CD4-positive, alpha-beta T cell treated with Interleukin-17A for 4 hours (primary cell): ENCODE results near the gene MCHR1.
A peak's percentile ranks its signal among the peaks of the same experiment; 100 is the strongest.
"Not testable (repeated sequence)": the region's sequence is repeated elsewhere in the genome, so short reads cannot be mapped to it uniquely, and the experiment has no call there.

Experiments
- DNase-seq: peaks from one replicate; pipeline ENCODE4 v3.0.0-alpha.2; 2020; ENCODE audit warnings: mixed read lengths

The MCHR1 gene, protein sequence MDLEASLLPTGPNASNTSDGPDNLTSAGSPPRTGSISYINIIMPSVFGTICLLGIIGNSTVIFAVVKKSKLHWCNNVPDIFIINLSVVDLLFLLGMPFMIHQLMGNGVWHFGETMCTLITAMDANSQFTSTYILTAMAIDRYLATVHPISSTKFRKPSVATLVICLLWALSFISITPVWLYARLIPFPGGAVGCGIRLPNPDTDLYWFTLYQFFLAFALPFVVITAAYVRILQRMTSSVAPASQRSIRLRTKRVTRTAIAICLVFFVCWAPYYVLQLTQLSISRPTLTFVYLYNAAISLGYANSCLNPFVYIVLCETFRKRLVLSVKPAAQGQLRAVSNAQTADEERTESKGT

DNA sequence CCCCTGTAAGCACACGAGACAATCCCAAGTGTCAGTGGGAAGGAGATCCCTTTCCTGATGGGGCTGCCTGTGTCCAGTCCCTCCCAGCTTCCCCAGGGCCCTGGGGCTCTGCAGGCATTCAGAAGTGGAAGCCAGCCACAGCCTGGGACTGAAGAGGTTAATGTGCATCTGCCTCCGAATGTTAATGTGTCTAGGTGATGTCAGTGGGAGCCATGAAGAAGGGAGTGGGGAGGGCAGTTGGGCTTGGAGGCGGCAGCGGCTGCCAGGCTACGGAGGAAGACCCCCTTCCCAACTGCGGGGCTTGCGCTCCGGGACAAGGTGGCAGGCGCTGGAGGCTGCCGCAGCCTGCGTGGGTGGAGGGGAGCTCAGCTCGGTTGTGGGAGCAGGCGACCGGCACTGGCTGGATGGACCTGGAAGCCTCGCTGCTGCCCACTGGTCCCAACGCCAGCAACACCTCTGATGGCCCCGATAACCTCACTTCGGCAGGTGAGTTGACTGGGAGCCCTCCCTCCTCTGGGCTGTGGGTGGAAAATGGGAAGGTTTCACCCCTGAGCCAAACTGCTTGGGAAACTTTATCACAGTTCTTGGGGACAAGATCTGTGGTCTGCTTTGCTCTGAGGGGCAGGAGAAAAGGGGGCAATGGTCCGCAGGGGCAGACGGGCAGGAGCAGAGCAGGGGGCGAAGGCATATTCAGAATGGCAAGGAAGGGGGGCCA is at the start of gene MCHR1:
TSS of gene MCHR1 (plus strand) at position 236 of the 715 bp plus-strand sequence. CDS start at position 405, 169 bp downstream.
- no peak for DNase-seq

DNA sequence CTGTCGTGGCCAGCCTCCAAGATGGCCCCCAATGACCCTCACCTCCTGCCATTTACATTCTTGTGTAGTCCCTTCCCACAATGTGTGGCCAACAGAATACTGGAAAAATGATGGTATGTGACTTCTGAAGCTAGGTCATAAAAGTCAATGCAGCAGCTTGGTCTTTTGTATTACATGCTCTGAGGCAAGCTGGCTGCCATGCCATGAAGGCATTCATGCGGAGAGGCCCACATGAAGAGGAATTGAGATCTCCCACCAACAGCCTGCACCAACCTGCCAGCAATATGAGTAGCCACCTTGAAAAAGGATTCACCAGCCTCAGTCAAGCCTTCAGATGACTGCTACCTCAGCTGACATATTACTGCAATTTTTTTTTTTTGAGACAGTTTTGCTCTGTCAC is 47.4 kb upstream of the MCHR1 start:
- no peak for DNase-seq

DNA sequence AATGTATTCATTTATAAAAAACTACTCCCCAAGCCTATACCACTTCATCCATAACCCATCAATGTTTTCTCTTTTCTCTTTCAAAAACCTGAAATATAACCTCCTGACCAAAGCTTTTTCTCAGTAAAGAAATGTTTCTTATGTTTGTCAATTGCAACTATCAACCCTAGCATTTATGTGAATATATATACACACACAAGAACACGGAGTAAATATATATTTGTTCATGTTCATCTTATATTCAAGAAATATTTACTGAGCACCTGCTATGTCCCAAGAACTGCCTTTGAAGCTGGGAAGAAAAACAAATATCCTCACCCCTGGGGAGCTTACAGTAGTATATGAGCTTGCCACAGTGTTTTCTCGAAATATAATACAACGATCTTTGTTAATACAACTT is 46.2 kb upstream of the MCHR1 start:
- DNase-seq = no peak

DNA sequence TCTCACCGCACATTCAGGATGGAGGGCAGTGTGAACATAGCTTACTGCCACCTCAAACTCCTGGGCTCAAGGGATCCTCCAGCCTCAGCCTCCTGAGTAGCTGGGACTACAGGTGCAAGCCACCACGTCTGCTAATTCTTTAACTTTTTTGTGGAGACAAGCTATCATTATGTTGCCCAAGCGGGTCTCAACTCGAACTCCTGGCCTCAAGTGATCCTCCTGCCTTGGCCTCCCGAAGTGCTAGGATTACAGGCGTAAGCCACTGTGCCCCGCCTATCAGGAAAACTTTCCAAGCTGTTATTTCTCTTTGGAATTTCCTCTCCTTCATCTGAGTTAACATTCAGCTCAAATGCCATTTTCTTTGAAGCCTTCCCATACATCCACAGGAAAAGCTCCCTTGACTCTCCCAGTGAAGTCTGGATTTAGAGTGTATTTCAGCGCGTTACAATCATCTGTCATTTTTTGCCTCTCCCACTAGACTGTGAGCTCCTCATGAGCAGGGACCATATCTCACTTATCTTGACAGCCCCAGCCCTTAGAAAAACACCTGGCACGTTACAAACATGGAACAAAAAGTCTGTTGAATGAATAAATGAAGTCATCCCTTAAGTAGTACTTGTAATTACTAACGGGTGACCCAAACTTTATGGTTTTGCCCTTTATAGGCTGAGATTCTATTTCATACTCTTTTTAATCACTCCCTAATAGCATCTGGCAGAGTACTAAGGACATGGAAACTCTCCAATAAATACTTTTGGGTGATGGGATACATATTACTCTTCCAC is 45.0 kb upstream of the MCHR1 start:
- DNase-seq = no peak

DNA sequence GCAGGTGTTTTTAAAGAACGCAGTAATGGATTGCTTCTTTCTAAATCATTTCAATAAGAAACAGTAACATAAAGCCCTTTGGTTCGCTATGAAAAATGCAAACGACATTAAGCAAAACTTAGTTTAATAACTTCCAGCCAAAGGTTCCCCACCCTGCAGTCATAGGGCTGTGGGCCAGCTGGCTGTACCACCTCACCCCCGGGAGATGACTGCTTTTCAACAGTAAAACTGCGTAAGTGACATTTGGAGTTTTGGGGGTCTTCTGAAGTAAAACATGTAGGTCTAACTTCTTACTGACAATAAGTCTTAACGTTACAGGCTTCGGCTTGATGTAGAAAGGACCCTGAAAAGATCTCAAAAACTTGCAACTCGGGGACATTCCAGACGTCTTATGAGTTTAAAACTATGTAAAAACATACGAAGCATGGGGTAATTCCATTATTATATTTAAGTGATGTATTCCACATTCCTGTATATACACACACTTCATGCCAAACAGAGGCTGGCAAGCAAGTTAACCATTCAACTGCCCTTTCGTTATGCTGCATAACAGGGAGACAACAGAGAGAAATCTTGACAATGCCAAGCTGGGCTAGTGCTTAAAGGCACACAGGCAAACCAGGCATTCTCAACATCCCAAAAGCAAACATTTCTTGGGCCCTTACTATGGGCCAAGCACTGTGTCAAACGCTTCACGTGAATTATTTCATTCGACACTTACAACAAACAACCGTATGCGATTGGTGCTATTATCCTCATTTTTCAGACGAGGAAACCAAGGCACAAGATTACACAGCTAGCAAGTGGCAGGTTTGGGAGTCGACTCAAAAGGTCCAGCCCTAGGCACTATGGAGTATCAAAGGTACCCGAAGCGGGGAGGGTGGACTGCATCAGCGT is 44.0 kb upstream of the MCHR1 start:
- no peak for DNase-seq

DNA sequence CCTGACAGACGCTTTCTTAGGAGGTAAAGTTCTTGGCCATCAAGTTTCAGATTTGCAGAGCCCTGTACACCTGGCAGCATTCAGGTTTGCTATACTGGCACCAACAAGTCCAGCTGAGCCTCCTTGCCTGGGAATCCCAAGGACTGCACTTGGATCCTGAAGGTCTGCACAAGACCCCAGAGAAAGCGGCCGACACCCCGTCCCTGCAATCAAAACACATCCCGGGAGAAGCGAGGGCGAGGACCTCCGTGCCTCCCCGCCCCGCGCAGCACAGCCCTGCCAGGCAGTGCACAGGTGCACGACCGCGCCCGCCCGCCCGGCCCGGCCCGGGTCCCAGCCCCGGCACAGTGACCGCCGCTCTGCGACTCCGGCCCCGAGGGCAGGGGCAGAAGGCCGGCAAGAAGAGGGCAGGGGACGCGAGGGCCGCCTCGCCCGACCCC is 43.3 kb upstream of the MCHR1 start:
- DNase-seq = no peak

DNA sequence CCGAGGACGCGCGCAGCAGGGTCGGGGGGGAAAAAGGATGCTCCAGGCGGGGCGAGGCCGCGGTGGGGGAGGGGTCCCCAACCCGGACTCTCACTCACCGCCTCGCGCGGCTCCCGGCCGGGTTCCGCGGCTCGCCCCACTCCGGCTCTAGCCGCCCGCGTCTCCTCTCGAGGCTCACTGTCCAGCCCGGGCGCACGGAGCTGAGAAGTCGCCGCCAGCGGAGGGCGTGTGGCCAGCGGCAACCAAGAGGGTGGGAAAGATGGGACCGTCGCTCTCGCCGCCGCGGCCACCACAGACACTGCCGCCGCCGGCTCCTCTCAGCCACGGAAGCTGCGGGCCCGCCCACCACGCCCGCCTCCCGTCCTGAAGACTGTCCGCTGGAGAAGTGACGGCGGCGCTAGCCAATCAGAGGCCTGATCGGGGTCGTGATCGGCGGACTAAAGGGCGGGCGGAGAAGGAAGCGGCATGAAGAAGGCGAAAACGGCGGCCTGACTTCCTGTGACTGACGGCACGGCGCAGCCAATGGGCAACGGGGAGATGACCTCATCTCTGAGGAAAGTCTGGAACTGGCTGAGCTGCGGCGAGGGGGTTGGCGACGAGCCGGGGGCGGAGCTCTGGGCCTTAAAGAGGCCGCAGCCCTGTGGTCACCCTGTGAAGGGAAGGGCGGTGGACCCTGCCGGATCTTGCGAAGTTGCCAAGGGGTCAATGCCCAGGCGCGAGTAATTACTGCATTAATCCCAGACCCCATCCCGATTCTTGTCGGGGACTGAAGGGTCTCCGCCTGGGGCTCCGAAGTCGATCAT is 42.7 kb upstream of the MCHR1 start, which contains the start of gene MRTFA:
TSS of gene MRTFA (minus strand) at position 340 of the 803 bp plus-strand sequence.
- DNase-seq = peak; percentile 99

DNA sequence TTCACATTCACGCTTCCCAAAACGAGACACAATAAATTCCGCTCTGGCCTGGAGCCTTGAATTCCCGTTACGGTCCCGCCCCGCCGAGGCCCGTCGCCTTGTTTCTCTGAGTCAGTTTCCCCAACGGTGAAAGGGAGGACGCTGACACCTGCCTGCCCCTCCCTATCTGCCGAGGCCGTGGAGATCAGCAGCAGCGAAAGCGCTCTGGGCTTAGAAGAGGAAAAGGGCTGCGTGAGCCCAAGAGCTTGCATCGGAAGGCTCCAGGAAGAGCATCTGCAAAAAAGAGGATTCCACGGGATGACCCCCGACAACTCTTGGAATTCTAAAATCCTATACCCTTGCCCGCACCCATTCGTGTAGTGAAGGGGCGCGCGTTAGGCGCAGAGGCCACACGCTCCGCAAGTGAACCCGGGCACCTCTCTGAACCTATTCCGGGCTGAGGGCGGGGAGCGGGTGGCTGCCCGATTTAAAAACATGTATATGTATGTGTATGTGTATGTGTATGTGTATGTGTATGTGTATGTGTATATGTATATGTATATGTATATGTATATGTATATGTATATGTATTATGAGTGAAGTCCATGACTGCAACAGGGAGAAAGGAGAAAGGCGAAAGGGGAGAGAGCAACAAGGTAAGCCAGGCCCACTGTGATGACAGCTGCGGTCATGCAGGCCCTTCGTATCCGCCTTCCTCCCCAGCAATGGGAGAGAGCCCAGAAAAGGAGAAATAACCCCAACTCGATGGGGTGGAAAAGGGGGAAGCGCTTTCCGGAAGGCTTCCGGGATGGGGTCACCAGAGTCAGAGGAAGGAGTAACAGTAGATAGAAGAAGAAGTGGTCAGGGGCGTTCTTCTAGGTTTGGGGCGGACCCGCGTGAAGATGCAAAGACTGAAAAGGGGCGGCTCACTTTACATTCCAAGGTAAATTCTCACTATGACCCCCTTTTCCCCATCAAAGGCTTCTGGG is 41.8 kb upstream of the MCHR1 start:
- DNase-seq = peak; percentile 66

DNA sequence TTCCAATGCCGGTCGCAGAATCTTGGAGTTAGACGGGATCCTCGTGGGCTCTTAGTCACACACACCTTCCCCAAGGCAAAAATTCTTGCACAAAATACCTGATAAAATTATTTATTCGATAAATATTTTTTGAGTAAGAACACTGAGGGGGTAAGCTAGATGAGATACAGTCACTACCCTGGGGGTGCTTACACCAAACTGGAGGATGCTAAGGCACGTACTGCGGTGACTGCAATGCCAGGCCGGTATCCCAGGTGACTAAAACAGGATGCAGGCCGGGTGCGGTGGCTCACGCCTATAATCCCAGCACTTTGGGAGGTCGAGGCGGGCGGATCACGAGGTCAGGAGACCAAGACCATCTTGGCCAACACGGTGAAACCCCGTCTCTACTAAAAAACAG is 41.0 kb upstream of the MCHR1 start:
- DNase-seq = no peak

DNA sequence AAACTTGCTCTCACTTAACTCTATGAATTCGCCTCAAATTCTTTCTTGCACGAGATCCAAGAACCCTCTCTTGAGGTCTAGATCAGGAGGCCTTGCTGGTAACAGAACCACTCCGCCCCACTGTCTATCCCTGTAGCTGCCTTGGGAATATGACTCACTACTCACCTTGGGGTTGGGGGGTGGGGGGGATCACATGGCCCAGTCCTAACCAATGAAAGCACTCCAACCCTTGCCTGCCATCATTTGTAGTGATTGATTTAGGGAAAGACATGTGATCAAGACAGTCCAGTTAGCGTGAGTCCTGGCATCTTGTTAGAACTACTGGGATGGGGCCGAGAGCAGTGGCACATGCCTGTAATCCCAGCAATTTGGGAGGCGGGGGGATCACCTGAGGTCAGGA is 38.0 kb upstream of the MCHR1 start:
- no peak for DNase-seq

DNA sequence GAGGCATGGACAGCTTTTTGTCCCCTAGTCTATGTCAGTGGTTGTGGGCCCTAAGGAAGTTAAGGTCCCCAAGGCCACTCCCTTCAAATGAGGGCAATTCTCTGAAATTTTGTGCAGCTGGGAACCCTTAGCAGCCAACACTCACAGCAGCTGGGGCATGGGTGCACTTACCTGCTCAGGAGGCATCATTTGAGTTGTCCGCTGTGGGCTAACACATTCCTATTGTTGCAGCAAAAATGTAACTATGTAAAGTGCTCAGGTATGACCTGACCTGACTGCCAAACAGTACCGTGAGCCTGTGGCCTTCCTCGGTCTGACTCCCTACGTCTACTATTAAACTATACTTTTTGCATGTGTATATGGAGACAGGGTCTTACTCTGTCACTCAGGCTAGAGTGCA is 37.0 kb upstream of the MCHR1 start:
- DNase-seq = no peak

DNA sequence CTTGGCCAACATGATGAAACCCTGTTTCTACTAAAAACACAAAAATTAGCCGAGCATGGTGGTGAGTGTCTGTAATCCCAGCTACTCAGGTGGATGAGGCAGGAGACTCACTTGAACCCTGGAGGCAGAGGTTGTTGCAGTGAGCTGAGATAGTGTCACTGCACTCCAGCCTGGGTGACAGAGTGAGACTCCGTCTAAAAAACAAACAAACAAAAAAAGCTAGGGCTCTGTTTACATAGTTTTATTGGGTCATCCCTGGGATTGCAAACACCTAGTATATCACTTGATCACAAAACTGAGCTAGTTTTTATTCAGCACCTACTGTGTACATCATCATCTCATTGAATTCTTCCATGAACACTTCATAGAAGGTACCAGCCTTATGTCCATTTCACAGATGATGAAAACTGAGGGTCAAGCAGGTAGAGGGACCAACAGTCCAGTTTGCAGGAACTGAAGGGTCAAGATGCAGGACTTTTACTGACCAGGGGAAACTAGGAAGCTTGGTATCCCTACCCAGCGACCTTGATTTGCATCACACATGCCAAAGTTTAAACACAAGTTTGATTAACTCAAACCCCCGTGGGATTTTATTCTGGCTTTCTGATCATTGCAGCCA is 33.6 kb upstream of the MCHR1 start:
- no peak for DNase-seq

DNA sequence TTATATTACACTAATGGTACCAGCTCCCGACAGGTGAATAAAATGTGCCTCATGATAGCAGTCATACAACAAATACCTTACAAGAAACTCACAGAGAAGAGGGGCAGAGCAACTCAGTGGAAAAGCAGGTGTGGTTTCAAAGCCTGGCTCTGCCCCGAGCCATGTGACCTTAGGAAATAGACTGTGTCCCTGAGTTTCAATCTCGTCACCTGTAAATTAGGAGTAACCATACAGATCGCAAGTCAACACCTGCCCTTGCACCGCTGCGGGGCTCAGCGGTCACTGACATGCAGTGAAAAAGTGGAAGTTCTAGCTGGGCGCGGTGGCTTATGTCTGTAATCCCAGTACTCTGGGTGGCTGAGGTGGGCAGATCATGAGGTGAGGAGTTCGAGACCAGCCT is 30.9 kb upstream of the MCHR1 start:
- DNase-seq = no peak

DNA sequence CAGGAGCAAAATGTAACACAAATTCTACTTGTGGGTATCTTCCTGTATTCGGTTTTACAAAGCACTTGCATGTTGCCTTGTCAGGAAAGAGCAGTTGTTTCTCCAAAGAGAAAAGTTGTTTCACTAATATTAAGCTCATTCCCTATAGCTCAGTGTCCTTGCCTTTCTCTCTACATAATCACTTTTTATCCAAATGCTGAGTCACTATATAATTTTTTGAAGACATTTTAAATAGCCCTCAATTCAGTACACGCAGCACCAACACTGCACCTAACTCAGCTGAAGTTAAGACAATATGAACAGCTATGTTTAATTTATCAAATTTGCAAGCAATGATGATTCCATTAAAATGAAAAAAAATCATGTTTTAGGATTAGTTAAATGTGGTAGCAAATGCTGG is 28.2 kb upstream of the MCHR1 start:
- no peak for DNase-seq

DNA sequence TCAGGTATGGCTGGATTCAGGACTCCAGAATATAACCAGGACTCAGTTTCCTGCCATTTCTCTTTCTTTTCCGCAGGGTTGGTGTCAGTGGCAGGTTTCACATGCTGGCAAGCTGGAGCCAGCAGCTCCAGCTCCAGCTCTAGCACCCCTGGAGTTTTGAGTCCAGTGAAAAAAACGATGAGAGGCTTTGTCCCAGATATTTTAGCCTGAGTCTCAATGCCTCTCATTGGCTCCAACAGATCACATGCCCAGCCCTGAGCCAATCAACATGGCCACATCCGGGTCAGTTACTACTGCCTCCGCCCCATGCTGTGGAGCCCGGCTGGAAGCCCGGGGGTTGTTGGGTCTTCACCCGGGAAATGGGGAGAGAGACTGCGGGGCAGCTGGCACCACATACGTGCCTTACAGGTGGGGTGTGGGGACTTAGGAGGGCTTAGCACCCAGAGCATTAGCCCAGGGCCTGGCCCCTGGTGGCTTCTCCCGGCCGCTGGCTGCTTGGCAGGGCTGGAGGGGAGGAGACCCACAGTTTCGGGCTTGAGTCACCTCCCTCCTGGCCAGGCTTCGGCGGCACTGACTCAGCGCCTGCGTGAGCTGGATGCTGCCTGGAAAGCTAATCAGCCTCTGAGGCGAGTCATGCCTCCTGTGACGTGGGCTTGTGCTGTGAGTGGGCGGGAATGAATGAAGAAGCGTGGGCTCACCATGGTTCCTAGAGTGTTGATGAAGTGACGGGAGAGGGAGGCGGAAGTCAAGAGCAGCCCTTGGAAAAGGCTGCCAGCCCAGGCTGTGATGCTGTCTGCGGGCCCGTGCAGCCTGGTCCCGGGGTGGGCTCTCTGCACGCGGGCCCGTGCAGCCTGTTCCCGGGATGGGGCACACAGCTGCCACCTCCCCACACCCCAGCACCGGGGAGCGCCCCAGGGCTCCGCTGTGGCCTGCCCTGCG is 27.5 kb upstream of the MCHR1 start:
- peak; percentile 77 for DNase-seq

DNA sequence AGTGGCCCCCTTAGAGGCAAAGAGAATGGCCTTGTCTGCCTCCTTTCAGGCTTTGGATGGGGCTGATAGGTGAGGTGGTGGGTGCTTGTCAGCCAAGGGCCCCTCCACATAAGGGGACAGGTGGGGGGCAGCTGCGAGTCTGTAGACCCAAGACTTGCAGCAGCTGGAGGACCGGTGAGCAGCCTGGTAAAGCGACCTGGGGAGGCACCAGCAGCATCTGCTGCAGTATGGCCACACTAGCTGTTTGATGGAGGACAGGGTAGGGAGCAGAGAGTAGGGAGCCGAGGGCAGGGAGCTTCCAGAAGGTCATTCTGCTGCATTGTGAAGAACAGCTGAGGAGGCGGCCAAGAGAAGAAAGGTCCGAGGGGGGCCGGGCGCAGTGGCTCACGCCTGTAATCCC is 25.9 kb upstream of the MCHR1 start:
- DNase-seq = no peak

DNA sequence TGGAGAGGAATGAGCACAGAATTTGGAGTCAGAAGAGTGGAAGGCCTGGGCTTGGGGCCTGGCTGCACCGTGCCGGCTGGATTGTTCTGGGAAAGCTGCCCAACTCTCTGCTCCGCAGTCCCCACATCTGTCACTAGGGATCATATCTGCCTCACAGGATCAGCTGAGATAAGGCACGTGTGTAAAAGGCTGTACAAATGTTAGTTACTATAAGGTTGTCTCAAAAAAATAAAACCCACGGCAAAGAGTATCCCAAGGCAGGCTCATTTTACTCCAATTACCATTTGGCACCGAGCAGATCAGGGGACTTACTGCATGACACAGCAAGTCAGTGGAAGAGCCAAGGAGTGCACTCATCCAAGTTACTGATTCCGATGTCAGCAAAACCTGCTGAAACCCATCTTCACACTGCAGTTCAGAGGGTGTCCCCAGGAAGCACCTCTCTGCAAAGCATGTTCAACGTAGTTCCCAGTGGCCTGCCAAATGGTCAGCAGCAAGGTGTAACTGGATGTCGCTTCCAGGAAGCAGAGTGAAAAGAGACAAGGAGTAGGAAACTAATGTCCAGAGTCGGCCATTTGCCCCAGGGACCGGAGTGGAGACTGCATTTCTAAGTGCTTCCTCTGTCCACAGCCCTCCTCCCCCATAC is 24.6 kb upstream of the MCHR1 start:
- DNase-seq = peak; percentile 5

DNA sequence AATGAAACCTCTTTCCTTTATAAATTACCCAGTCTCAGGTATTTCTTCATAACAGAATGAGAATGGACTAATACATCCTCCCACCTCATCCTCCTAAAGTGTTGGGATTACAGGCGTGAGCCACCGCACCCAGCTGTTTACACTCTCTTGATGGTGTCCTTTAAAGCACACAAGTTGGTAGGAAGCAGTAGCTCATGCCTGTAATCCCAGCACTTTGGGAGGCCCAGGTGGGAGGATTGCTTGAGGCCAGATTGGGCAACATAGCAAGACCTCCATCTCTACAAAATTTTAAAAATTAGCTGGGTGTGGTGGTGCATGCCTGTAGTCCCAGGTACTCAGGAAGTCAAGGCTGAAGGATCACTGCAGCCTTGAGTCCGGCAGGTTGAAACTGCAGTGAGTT is 23.3 kb upstream of the MCHR1 start:
- DNase-seq = not testable (repeated sequence)
